Ecto neural progenitor cell (in vitro differentiated cells): ENCODE data around the gene MS4A7.

Experiments used
- DNase-seq: peaks from one replicate; pipeline ENCODE4 v3.0.0-alpha.2; 2018; ENCODE audit warnings: low spot score

The MS4A7 gene

GRCh38 chr11:60371386-60371785 lies 6.9 kb upstream of the MS4A7 start:
- DNase-seq: no peak

- DNase-seq: no peak
Observed at GRCh38 chr11:60371854-60372253, 6.5 kb upstream of the MS4A7 start.

GRCh38 chr11:60372767-60373166 lies 5.6 kb upstream of the MS4A7 start:
- DNase-seq: no peak

GRCh38 chr11:60375316-60375715 lies 3.0 kb upstream of the MS4A7 start:
- no peak for DNase-seq

- DNase-seq: no peak
Observed at GRCh38 chr11:60376601-60377000, 1.7 kb upstream of the MS4A7 start.

GRCh38 chr11:60377401-60378136 lies 763 bp upstream of the MS4A7 start:
- DNase-seq: no peak

GRCh38 chr11:60389279-60389910 lies 11.1 kb downstream of the MS4A7 start:
- DNase-seq: no peak

- DNase-seq: no peak
Observed at GRCh38 chr11:60390419-60390818, 12.1 kb downstream of the MS4A7 start.

GRCh38 chr11:60392361-60392760 lies 14.0 kb downstream of the MS4A7 start:
- no peak for DNase-seq

GRCh38 chr11:60393016-60393415 lies 14.7 kb downstream of the MS4A7 start:
- no peak for DNase-seq

- DNase-seq: no peak
Observed at GRCh38 chr11:60394666-60395380, 16.5 kb downstream of the MS4A7 start.

GRCh38 chr11:60396382-60396781 lies 18.1 kb downstream of the MS4A7 start, which contains the start of gene MS4A14:
Gene MS4A14 (plus strand): TSS chr11:60396459. CDS start chr11:60396579, 120 bp downstream.
- DNase-seq: no peak

GRCh38 chr11:60396799-60397198 lies 18.5 kb downstream of the MS4A7 start:
- DNase-seq: no peak

GRCh38 chr11:60420015-60420414 lies 41.7 kb downstream of the MS4A7 start:
- DNase-seq: no peak

GRCh38 chr11:60422609-60423008 lies 44.3 kb downstream of the MS4A7 start:
- DNase-seq: no peak

- no peak for DNase-seq
Observed at GRCh38 chr11:60428517-60428916, 50.2 kb downstream of the MS4A7 start.

GRCh38 chr11:60429272-60429671 lies 50.9 kb downstream of the MS4A7 start, which contains the start of gene MS4A5:
Gene MS4A5 (plus strand): TSS chr11:60429572. CDS start chr11:60429675, 103 bp downstream.
- DNase-seq: no peak

- DNase-seq: no peak
Observed at GRCh38 chr11:60431251-60431650, 52.9 kb downstream of the MS4A7 start.

- DNase-seq: no peak
Observed at GRCh38 chr11:60433401-60433800, 55.1 kb downstream of the MS4A7 start.
